Skeletal muscle tissue (tissue), 4 donors: ENCODE measurements around the gene AK5. TPM values are rescaled to one million over a fixed set of nuclear protein-coding genes. Genes with fewer than 3 reads are reported as not detected.
A peak's percentile ranks its signal among the peaks of the same experiment; 100 is the strongest.

Experiments used
- H3K27ac ChIP-seq: one replicate; pipeline ENCODE4 v1.7.0; 2013; ENCODE audit warnings: mild to moderate bottlenecking, low read depth, low read length, inconsistent platforms
- H3K27me3 ChIP-seq, 3 donors: one replicate each; pipeline ENCODE4 v1.7.0; 2013; ENCODE audit warnings: low read length in 3 of 3; ENCODE audit not compliant: control insufficient read depth in 3 of 3, insufficient read depth in 3 of 3
- H3K36me3 ChIP-seq, 3 donors: one replicate each; pipeline ENCODE4 v1.7.0; 2013; ENCODE audit warnings: low read length in 3 of 3; ENCODE audit not compliant: control insufficient read depth in 3 of 3, insufficient read depth in 3 of 3
- H3K4me1 ChIP-seq, 3 donors: one replicate each; pipeline ENCODE4 v1.7.0; 2013; ENCODE audit warnings: low read length in 3 of 3, mild to moderate bottlenecking in 3 of 3; ENCODE audit not compliant: control insufficient read depth in 3 of 3, insufficient read depth in 3 of 3
- H3K4me3 ChIP-seq, 3 donors: one replicate each; pipeline ENCODE4 v1.7.0; 2013; ENCODE audit warnings: low read length in 3 of 3
- H3K9ac ChIP-seq, 3 donors: one replicate each; pipeline ENCODE4 v1.7.0; 2013; ENCODE audit warnings: low read length in 3 of 3, mild to moderate bottlenecking in 3 of 3, moderate library complexity in 2 of 3, low read depth in 1 of 3
- H3K9me3 ChIP-seq, 3 donors: one replicate each; pipeline ENCODE4 v1.7.0; 2013; ENCODE audit warnings: low read length in 3 of 3; ENCODE audit not compliant: control insufficient read depth in 3 of 3
- total RNA-seq: library from RNA; depleted of rRNA; stranded (reverse); fragments of >200 nt; gene quantifications from one replicate; pipeline ENCODE4 v1.2.3, GENCODE V29; 2014
- donor health status: Osteomylitis.

Gene AK5
- total RNA-seq, 1 donor from 2014 or later = 11.5 TPM

DNA sequence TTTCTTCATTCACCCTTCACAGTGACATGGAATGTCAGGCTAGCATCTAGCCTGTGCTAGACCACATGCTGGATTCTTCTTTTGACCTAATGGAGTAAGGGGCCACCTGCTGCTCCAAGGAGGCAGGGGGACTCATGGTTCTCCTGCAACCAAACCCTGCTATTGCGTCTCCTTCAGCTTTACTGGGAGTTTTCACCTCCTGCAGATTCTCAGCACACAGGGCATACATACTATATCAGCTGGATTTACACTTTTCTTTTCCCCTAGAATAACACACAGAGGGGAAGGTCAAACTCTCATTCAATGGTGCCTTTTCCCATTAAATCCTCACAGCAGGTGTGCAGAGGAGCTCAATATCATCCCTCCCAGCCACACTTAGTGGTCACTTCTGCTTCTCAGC lies 16.6 kb upstream of the AK5 start:
- Histone ChIP-seq H3K9ac (no peak overlapping the region), H3K4me1 (no peaks in the 10 kb centered on the region), H3K27ac (no peak overlapping the region), H3K27me3 (no peaks in the 10 kb centered on the region), H3K36me3 (no peaks in the 10 kb centered on the region), H3K9me3 (no peaks in the 10 kb centered on the region), H3K4me3 (no peak overlapping the region)

DNA sequence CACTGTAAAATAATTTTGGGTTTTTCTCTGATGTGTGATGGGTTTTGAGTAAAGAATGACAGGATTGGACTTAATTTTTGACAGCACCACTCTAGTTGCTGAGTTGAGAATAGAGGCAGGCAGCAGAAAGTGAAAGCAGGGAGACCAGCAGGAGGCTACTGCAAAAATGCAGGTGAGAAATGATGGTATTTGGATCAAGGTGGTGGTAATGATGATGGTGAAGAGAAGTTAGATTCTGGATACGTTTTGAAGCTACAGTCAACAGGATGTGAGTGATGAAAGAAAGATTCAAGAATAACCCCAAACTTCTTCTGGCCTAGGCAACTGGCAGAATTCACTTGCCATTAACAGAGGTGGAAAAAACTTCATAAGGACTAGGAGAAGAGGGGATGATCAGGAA lies 14.8 kb upstream of the AK5 start:
- Histone ChIP-seq H3K9me3 (no peaks in the 10 kb centered on the region), H3K36me3 (no peaks in the 10 kb centered on the region), H3K4me3 (no peak overlapping the region), H3K27ac (no peak overlapping the region), H3K9ac (no peak overlapping the region), H3K4me1 (no peaks in the 10 kb centered on the region), H3K27me3 (no peaks in the 10 kb centered on the region)

- no peaks in the 10 kb centered on the region for H3K9me3 ChIP-seq
- no peaks in the 10 kb centered on the region for H3K36me3 ChIP-seq
- H3K4me1 ChIP-seq = no peaks in the 10 kb centered on the region
- H3K27me3 ChIP-seq = peaks cover 0 to 4% (median 0%) of the 10 kb centered on the region in 3 donors
- no peak overlapping the region for H3K9ac ChIP-seq
- H3K27ac ChIP-seq = no peak overlapping the region
- H3K4me3 ChIP-seq = no peak overlapping the region
Observed at GRCh38 chr1:77271852-77272580, 9.8 kb upstream of the AK5 start.

DNA sequence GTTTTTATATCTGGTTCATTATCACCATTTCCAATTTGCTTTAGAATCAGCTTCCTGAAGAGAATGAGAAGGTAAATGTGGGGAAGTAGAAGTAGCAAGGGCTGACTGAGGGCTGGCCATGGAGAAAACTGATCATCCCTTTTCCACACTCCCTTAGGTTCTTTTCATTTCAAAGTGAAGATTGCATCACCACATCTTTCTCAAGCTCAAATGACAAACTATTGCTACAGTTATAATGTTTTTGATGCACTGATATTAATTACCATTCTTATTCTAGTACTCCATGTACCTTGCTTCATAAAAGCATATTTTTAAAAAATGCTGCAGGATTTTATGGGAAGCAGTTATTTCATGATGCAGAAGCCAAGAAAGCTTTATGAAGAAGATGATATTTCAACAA lies 7.9 kb upstream of the AK5 start:
- Histone ChIP-seq H3K27me3 (peaks cover 0 to 4% (median 0%) of the 10 kb centered on the region in 3 donors), H3K4me3 (no peak overlapping the region), H3K4me1 (no peaks in the 10 kb centered on the region), H3K9ac (no peak overlapping the region), H3K27ac (no peak overlapping the region), H3K9me3 (no peaks in the 10 kb centered on the region), H3K36me3 (no peaks in the 10 kb centered on the region)

GRCh38 chr1:77275194-77275593 lies 6.6 kb upstream of the AK5 start:
- no peaks in the 10 kb centered on the region for H3K36me3 ChIP-seq
- no peaks in the 10 kb centered on the region for H3K9me3 ChIP-seq
- no peak overlapping the region for H3K4me3 ChIP-seq
- H3K4me1 ChIP-seq = no peaks in the 10 kb centered on the region
- H3K27me3 ChIP-seq = peaks cover 0 to 4% (median 4%) of the 10 kb centered on the region in 3 donors
- no peak overlapping the region for H3K27ac ChIP-seq
- H3K9ac ChIP-seq = no peak overlapping the region

DNA sequence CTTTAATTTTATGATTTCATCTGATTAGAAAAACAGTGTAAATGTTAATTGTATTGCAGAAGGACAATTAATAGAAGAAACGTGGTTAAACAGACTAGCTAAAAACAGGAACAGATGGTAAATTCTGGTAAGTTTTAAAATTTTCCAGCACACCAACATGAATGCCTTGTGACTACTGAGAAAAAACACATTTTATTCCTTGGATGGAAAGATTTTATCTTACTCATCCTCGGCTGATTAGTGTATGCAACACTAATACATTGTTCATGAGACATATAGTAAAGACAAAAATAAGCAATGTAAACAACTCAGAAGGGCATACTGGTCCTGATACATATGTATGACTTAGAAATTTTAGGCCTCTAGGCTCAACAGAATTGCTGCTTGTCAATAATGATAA lies 4.9 kb upstream of the AK5 start:
- Histone ChIP-seq H3K27me3 (peaks cover 8 to 14% (median 8%) of the 10 kb centered on the region in 3 donors), H3K4me1 (peaks cover 0 to 2% (median 0%) of the 10 kb centered on the region in 3 donors), H3K4me3 (no peak overlapping the region), H3K27ac (no peak overlapping the region), H3K9ac (no peak overlapping the region), H3K9me3 (no peaks in the 10 kb centered on the region), H3K36me3 (no peaks in the 10 kb centered on the region)

GRCh38 chr1:77279929-77280328 lies 1.9 kb upstream of the AK5 start:
- peaks cover 18 to 35% (median 21%) of the 10 kb centered on the region in 3 donors for H3K27me3 ChIP-seq

GRCh38 chr1:77280962-77281361 lies 857 bp upstream of the AK5 start:
- no peak overlapping the region for H3K4me3 ChIP-seq
- no peaks in the 10 kb centered on the region for H3K9me3 ChIP-seq
- H3K36me3 ChIP-seq = no peaks in the 10 kb centered on the region
- peaks cover 18 to 35% (median 25%) of the 10 kb centered on the region in 3 donors for H3K27me3 ChIP-seq
- peaks cover 4 to 14% (median 10%) of the 10 kb centered on the region in 3 donors for H3K4me1 ChIP-seq
- H3K27ac ChIP-seq = no peak overlapping the region
- H3K9ac ChIP-seq = no peak overlapping the region

More at GRCh38 chr1:77279929-77280328, 1.9 kb upstream of the AK5 start:
- peaks cover 4 to 14% (median 10%) of the 10 kb centered on the region in 3 donors for H3K4me1 ChIP-seq
- no peak overlapping the region for H3K27ac ChIP-seq
- no peaks in the 10 kb centered on the region for H3K9me3 ChIP-seq
- H3K9ac ChIP-seq = no peak overlapping the region
- no peaks in the 10 kb centered on the region for H3K36me3 ChIP-seq
- no peak overlapping the region for H3K4me3 ChIP-seq

GRCh38 chr1:77282187-77282865 lies 507 bp downstream of the AK5 start:
- Histone ChIP-seq H3K36me3 (no peaks in the 10 kb centered on the region), H3K9ac (peak overlapping the region in 2 of 3 donors; percentile 14 to 47), H3K4me3 (peak overlapping the region; percentile 58 to 60 (median 59)), H3K9me3 (no peaks in the 10 kb centered on the region), H3K27me3 (peaks cover 18 to 35% (median 25%) of the 10 kb centered on the region in 3 donors), H3K27ac (no peak overlapping the region), H3K4me1 (peaks cover 4 to 14% (median 10%) of the 10 kb centered on the region in 3 donors)

DNA sequence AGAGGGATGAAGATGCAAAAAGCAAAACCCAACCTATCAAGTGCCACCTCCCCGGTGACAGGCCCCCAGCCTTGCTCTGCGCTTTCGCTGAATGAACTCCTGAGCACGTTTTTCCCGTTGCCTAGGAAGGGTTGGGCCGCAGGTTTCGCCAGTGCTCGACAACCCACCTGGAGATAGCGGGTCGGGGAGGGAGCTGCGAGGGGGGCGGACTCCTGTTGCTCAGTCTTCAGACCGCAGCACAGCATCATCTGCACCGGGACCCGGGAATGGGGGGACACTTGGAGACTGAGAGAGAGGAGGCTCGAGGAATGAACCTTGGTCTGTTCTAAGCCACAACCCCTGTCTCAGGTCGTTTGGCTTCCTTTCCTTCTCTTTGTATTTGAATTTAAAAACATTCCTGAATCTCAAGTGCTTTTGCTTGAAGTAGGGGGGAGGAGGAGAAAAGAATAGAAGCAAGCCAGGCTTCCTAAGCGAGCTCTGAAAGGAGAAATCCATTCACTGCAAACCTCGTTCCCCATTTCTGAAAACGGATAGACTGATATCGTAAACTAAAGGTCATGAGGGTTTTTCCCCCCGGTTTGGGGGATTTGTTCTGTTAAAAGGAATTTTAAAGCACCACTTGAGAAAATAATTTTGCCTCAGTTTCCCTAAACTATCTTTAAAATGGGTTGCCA lies 1.2 kb downstream of the AK5 start:
- no peak overlapping the region for H3K9ac ChIP-seq
- H3K9me3 ChIP-seq = no peaks in the 10 kb centered on the region
- no peaks in the 10 kb centered on the region for H3K36me3 ChIP-seq
- no peak overlapping the region for H3K27ac ChIP-seq
- peaks cover 4 to 14% (median 10%) of the 10 kb centered on the region in 3 donors for H3K4me1 ChIP-seq
- H3K4me3 ChIP-seq = peak overlapping the region; percentile 58 to 60 (median 59)
- H3K27me3 ChIP-seq = peaks cover 18 to 35% (median 25%) of the 10 kb centered on the region in 3 donors
